NCI-H1092 treated with DMSO at 0.1 percent for 48 hours (cell line): ENCODE results near the gene ODF4.

Source experiments
- DNase-seq: peaks from one replicate; lab custom pipeline; 2025; lab: John Stamatoyannopoulos, UW

The ODF4 gene

GRCh38 chr17:8339540-8339939, at the start of gene ODF4:
Gene ODF4 (plus strand): TSS chr17:8339840. CDS start chr17:8340052, 212 bp downstream.
- DNase-seq, result no peak

GRCh38 chr17:8290043-8290442, 49.6 kb upstream of the ODF4 start:
- no peak for DNase-seq

- DNase-seq, result no peak
Observed at GRCh38 chr17:8292639-8293395, 46.8 kb upstream of the ODF4 start.

- DNase-seq, result no peak
Observed at GRCh38 chr17:8294361-8294760, 45.3 kb upstream of the ODF4 start.

- DNase-seq, result no peak
Observed at GRCh38 chr17:8294814-8295316, 44.8 kb upstream of the ODF4 start.

GRCh38 chr17:8300226-8300625, 39.4 kb upstream of the ODF4 start:
- no peak for DNase-seq

GRCh38 chr17:8300627-8301242, 38.9 kb upstream of the ODF4 start:
- peak; percentile 59 for DNase-seq

GRCh38 chr17:8310601-8311123, 29.0 kb upstream of the ODF4 start:
- DNase-seq, result no peak

GRCh38 chr17:8311131-8311790, 28.4 kb upstream of the ODF4 start:
- DNase-seq, result no peak

GRCh38 chr17:8312251-8312650, 27.4 kb upstream of the ODF4 start:
- no peak for DNase-seq

GRCh38 chr17:8312726-8313600, 26.7 kb upstream of the ODF4 start:
- DNase-seq, result no peak

- no peak for DNase-seq
Observed at GRCh38 chr17:8314797-8315763, 24.6 kb upstream of the ODF4 start.

GRCh38 chr17:8315764-8316217, 23.8 kb upstream of the ODF4 start:
- no peak for DNase-seq

- DNase-seq, result no peak
Observed at GRCh38 chr17:8318010-8318935, 21.4 kb upstream of the ODF4 start.

- DNase-seq, result no peak
Observed at GRCh38 chr17:8320262-8320661, 19.4 kb upstream of the ODF4 start.

GRCh38 chr17:8320990-8321389, 18.6 kb upstream of the ODF4 start:
- DNase-seq, result no peak

GRCh38 chr17:8322061-8322460, 17.6 kb upstream of the ODF4 start:
- DNase-seq, result no peak

GRCh38 chr17:8324132-8324531, 15.5 kb upstream of the ODF4 start:
- DNase-seq, result no peak

GRCh38 chr17:8324923-8325322, 14.7 kb upstream of the ODF4 start:
- DNase-seq, result no peak
